ENCODE measurements around the gene HOXC6.

HOXC6 gene

DNA sequence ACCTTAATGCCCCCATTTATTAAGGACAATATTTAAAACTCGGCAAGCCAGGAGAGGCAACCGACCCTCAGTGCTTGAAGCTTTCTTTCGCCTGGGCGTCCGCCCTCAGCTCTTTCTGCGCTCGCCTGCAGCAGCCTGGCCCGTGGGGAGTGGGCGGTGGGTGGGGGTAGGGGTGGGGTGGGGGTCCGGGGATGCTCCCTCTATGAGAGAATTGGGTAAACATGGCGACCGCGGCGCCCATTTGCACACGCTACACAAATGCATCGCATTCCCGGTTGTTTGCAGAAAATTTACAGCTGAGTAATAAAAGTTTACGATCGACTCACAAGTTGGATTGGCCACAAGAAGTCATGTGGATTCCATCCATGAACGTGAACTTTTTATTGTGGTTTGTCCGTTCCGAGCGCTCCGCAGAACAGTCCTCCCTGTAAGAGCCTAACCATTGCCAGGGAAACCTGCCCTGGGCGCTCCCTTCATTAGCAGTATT is 11.7 kb upstream of the HOXC6 start:
- DNase-seq: no peak

DNA sequence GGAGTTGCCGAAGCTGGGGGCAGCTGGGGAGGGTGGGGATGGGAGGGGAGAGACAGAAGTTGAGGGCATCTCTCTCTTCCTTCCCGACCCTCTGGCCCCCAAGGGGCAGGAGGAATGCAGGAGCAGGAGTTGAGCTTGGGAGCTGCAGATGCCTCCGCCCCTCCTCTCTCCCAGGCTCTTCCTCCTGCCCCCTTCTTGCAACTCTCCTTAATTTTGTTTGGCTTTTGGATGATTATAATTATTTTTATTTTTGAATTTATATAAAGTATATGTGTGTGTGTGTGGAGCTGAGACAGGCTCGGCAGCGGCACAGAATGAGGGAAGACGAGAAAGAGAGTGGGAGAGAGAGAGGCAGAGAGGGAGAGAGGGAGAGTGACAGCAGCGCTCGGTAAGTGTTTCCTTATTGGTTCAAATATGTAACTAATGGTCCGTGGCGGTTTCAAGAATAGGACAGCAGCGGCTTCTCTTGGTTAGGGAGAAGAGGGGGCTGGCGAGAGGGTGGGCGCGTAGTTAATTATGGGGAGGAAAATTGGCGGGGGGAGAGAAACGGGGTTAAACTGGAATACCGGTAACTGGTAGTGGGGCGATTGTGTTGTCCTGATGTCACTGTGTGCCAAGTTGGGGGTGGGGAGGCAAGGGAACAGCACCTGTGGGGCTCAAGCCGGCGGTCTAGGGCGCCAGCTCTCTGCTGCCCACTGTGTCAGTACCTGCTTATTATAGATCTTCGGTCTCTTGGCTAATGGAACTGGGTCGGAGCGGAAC is 11.0 kb upstream of the HOXC6 start:
- DNase-seq: no peak

GRCh38 chr12:54017878-54018467 is 10.3 kb upstream of the HOXC6 start:
- peak; percentile 81 for DNase-seq

GRCh38 chr12:54018468-54018984 is 9.7 kb upstream of the HOXC6 start:
- no peak for DNase-seq

DNA sequence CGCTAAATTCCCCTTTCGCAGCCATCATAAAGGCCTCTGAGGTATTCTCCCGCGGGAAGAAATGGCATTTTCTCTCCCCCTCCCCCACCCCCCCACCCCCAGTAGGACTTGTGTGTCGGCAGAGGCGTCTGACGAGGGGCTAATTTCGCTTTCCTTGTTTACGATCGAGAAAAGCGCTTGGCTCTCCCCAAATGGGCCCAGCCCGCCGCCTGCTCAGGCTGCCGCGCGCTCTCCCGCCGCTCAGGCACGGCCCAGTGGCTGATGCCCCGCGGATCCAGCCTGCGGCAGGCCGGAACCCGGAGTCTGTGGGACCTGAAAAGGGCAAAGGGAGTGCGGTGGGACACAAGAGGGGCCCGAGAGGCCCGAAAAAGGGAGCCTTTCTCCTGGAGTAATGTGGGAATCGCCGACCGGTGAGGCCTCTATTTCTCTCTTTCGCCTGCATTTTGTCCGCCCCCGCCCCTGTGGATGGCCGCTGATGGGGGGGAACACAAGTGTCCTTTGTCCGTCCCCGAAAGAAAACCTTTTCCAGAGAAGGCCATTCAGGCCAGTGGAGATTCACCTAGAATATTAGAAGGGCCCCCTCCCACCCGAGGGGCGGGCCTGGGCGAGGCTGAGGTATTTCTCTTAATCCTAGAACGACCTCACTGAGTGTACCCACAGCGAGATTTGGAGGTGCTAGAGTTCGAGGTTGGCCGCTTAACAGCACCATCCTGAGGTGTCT is 9.0 kb upstream of the HOXC6 start:
- DNase-seq: no peak

DNA sequence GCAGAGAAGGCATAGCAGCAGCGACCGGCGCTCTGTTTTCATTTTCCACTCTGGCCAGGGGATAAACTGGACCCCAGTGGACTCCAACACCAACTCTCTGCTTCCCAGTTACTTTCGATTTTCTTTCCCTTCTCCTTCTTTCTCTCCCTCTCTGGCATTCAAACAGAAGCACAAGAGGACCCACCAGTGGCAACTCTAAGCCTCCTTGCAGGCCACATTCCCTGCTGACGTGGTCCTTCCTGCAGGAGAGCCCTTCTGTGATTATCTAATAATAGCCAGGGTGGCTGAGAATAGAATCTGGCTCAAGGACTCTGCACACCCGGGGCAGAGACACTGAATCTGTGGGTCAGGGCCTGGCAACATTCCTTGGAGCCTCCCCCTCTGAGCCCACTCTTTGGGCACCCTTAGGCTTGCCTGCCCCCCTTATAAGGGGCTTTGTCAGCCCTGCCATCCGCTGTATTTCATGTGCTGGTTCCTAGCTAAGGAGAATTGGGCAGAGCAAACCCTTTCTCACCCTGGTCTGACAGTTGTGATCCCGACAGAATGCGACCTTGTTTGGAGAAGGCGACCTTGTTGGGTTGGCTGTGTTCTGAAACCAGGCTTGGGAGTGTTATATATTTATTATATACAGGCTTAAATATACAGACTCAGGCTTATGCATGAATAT is 8.2 kb upstream of the HOXC6 start:
- no peak for DNase-seq

DNA sequence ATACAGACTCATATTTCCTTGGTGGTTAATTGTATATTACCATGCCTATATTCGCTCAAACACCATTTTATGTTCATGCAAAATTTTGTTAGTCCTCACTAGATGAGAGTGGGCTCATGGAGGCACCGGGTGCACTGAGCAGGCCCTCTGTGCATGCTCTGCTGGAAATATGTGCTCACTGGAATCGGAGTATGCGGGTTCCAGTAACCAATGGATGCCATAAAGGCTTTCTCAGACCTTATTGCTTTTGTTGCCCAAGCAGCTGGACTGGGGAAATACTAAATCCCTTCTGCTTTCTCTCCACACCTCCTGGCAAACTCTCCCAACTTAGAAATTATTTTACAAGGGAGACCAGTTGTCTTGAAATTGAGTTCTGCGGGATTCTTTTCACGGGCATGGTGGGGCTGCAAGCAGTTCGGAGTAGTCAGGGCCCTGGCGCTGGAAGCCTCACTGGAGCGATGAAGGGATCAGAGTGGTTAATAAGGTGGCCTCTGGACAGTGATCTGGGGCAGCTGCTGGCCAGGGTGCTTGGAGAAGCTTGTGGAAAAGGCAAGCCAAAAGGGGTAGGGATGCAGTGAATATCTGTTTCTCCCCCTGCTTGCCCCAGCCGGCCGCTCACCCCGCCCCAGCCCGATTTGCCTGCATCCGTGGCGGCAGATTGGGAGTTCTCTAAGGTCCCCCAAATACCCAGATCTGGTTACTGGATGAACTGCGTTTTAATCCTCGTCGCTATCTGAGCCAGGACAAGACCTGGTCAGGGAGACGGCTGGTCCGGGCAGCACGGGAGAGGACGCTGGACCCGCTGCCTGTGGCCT is 7.4 kb upstream of the HOXC6 start:
- DNase-seq: no peak

- no peak for DNase-seq
Observed at GRCh38 chr12:54021432-54022013, 6.7 kb upstream of the HOXC6 start.

GRCh38 chr12:54022960-54023884 is 5.0 kb upstream of the HOXC6 start:
- no peak for DNase-seq

DNA sequence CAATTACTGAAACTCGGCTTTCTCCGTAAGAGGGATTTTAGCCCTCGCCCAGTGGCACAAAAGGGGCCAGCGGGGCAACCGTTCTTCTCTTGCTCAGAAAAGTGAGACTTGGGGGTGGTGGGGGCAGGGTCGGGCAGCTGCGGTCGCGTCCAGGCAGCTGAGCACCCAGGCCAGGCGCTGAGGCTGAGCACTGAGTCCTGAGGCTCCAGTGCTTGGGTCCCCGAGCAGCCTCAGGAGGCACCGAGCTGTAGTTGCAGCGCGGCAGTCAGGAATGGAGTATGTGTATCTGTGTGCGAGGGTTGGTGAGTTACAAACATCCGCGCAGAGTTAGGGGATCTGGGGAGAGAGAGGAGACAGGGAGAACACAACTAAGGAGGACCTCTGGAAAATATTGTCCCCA is 4.1 kb upstream of the HOXC6 start:
- DNase-seq: no peak

GRCh38 chr12:54024581-54025305 is 3.5 kb upstream of the HOXC6 start:
- no peak for DNase-seq

DNA sequence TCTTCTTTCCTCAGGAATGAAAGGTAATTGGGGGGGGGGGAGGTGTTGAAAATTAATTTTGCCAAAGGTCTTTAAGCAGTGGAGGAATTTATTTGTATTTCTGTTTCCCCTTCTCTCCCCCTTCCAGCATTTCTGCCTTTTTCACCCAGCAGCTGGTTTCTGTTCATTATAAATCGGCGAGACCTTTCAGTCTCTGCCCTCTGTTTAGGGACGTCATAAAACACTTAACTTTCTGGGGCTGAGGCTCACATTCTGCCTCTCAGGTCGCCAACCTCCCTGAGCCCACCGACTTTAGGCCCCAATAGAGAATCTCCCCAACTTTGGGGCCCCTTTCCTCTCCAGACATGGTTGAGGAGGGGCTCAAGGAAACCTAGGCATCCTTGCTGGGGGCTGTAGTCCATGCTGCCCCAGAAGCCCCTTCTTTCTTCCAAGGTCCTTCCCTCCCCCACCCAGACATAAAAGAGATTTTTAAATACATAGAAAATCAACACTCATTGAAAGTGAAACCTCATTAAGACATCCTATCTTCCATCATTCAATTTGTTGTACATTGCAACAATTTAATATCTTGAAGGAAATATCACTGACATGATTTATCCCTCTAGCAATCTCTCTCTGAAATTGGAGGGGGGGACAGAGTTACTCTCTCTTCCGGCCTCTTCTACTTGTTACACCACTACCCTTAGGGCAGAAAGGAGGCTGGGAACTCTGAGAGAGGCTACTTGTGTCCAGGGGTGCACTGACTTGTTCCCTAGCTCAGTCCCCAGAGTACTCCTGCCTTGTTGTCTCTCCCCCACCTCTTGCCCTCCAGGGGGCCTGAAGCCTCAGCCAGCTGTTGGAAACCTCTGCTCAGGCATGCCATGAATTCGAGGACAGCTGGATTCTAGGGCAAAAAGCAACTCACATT is 2.5 kb upstream of the HOXC6 start:
- DNase-seq: no peak

DNA sequence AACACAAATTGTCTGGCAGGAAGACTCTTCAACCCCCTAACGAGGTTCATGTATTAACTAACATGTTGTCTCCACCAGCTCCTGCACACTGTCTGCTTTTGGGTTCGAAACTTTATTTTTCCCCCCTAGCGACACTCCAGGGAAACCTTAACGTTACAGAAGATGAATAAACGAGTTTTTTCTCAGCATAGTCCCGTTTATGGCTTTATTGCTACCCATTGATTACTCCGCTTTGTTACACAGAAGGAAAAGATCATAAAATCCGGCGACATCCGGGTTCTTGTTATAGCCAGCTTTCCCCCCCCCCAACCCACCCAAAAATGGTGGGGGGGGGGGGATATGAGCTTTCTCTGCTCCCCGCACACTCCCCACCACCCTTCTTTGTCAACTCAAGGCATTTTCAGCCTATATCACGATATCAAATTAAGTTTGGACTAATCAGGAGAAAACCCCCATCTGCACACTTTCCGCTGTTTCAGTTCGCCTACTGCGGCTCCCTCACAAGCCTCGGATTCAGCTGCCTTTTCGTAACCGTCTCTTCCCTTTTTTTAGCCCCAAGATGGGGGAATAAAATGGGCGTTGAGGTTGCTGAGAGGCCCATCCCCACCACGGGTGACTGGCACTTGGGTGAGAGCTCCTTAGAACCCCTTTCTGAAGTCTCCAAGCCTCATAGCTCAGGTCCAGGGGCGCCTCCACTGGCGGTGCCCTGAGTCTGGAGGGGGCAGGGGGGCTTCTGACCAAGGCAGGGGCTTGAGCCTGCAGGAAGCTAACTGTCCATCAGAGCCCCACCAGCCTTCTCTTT is 1.4 kb upstream of the HOXC6 start:
- DNase-seq: no peak

DNA sequence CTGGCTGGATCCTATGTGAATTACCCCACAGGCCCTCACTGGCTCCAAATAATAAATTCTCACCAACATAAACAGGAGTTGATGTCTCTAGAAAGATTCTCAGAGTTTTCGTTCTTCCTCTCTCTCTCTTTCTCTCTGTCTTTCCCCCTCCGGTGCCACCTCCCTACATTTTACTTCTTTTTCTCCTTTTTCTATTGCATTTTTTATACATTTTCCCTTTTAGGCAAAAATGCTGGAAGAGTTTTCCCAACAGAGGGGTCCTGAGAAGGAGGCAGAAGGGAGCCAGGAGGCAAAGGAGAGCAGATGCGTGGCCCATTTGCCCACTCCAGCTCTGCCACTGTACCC is 826 bp upstream of the HOXC6 start:
- no peak for DNase-seq

DNA sequence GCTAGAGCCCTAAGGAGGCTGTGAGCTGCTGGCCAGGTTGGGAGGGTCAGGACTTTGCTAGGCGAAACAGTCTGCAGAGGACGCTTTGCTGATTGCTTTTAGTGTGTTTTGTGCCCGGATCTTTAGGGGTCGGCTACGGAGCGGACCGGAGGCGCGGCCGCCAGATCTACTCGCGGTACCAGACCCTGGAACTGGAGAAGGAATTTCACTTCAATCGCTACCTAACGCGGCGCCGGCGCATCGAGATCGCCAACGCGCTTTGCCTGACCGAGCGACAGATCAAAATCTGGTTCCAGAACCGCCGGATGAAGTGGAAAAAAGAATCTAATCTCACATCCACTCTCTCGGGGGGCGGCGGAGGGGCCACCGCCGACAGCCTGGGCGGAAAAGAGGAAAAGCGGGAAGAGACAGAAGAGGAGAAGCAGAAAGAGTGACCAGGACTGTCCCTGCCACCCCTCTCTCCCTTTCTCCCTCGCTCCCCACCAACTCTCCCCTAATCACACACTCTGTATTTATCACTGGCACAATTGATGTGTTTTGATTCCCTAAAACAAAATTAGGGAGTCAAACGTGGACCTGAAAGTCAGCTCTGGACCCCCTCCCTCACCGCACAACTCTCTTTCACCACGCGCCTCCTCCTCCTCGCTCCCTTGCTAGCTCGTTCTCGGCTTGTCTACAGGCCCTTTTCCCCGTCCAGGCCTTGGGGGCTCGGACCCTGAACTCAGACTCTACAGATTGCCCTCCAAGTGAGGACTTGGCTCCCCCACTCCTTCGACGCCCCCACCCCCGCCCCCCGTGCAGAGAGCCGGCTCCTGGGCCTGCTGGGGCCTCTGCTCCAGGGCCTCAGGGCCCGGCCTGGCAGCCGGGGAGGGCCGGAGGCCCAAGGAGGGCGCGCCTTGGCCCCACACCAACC is 1.5 kb downstream of the HOXC6 start:
- DNase-seq: no peak

DNA sequence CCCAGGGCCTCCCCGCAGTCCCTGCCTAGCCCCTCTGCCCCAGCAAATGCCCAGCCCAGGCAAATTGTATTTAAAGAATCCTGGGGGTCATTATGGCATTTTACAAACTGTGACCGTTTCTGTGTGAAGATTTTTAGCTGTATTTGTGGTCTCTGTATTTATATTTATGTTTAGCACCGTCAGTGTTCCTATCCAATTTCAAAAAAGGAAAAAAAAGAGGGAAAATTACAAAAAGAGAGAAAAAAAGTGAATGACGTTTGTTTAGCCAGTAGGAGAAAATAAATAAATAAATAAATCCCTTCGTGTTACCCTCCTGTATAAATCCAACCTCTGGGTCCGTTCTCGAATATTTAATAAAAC is 2.2 kb downstream of the HOXC6 start:
- DNase-seq: no peak

DNA sequence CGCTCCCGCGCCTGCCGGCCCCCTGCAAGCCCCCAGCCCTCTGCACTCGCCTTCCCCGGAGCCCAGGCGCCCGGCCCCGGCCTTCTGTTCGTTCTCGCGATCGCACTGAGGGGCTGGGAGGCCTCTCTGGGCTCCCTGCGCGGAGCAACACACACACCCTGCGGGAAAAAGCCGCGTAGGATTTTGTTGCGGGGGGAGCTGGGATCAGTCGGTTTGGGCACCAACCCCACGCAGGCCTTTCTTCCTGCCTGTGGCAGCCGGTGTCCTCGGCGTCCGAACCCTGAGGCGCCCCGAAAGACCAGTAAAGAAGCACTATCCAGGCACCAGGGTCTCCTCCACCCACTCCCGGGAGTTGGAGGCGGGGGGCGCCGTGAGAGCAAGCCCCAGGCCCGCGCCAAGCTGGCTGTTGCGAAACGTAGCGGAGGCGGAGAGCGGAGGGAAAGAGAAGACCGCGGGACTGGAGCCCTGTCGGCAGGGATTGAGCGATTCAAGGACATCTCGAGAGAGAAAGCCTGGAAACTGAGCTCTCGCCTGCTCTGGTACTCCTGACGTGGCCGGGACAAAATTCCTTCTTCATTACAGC is 2.7 kb downstream of the HOXC6 start:
- DNase-seq: no peak
